Panc1 (cell line): ENCODE data around the gene PPARG.

Experiments used
- POLR2AphosphoS5 ChIP-seq: IDR thresholded peaks from 2 replicates; pipeline ENCODE4 v1.6.1; 2012; ENCODE audit warnings: mild to moderate bottlenecking, low read depth, low read length, moderate library complexity
- SIN3A ChIP-seq: IDR thresholded peaks from 2 replicates; pipeline ENCODE4 v1.6.1; 2012; ENCODE audit warnings: low read depth, mild to moderate bottlenecking, low read length, moderate library complexity, borderline replicate concordance; ENCODE audit not compliant: insufficient read depth
- TF ChIP-seq, protein P1 (sequence below): fragments of 450-650 bp; IDR thresholded peaks from 2 replicates; pipeline ENCODE4 v1.5.1; 2017; ENCODE audit warnings: mild to moderate bottlenecking
- TF ChIP-seq, protein P2 (sequence below), 2 experiments: IDR thresholded peaks; 2 replicates each; pipeline ENCODE4 v1.6.1; 2011 to 2012; ENCODE audit warnings: low read depth in 2 of 2, control low read depth in 1 of 2, low read length in 1 of 2, mild to moderate bottlenecking in 1 of 2, moderate library complexity in 1 of 2; ENCODE audit not compliant: insufficient read depth in 1 of 2

DNA sequence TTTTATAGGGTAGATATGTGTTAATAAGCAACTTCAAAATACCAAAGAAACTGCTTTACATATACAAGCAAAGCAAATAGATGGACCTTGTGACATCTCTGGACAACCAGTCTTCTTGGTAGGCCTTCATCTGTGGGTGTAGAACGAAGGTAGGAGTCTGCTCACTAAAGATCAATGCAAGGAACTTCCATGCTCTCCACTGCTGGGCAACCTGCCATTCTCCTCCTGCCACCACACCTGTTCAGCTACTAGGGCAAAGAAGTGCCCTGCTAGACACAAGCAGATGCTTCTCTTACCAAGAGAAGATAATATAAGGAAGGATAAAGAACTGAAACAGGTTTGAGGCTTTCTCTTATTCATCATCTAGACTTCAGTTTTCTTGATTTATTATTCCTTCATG lies 12.6 kb downstream of the PPARG start:
- TF ChIP-seq, protein P1, sequence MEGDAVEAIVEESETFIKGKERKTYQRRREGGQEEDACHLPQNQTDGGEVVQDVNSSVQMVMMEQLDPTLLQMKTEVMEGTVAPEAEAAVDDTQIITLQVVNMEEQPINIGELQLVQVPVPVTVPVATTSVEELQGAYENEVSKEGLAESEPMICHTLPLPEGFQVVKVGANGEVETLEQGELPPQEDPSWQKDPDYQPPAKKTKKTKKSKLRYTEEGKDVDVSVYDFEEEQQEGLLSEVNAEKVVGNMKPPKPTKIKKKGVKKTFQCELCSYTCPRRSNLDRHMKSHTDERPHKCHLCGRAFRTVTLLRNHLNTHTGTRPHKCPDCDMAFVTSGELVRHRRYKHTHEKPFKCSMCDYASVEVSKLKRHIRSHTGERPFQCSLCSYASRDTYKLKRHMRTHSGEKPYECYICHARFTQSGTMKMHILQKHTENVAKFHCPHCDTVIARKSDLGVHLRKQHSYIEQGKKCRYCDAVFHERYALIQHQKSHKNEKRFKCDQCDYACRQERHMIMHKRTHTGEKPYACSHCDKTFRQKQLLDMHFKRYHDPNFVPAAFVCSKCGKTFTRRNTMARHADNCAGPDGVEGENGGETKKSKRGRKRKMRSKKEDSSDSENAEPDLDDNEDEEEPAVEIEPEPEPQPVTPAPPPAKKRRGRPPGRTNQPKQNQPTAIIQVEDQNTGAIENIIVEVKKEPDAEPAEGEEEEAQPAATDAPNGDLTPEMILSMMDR: no peak
- TF ChIP-seq, protein P2, sequence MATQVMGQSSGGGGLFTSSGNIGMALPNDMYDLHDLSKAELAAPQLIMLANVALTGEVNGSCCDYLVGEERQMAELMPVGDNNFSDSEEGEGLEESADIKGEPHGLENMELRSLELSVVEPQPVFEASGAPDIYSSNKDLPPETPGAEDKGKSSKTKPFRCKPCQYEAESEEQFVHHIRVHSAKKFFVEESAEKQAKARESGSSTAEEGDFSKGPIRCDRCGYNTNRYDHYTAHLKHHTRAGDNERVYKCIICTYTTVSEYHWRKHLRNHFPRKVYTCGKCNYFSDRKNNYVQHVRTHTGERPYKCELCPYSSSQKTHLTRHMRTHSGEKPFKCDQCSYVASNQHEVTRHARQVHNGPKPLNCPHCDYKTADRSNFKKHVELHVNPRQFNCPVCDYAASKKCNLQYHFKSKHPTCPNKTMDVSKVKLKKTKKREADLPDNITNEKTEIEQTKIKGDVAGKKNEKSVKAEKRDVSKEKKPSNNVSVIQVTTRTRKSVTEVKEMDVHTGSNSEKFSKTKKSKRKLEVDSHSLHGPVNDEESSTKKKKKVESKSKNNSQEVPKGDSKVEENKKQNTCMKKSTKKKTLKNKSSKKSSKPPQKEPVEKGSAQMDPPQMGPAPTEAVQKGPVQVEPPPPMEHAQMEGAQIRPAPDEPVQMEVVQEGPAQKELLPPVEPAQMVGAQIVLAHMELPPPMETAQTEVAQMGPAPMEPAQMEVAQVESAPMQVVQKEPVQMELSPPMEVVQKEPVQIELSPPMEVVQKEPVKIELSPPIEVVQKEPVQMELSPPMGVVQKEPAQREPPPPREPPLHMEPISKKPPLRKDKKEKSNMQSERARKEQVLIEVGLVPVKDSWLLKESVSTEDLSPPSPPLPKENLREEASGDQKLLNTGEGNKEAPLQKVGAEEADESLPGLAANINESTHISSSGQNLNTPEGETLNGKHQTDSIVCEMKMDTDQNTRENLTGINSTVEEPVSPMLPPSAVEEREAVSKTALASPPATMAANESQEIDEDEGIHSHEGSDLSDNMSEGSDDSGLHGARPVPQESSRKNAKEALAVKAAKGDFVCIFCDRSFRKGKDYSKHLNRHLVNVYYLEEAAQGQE (IDR thresholded peaks at IDR 0.05; ENCODE audit: insufficient read depth in 1 of 2, low read depth in 2 of 2, low read length in 1 of 2): no peak
- TF ChIP-seq POLR2AphosphoS5 (no peak), SIN3A (no peak)
